GM12891 (cell line): Measurements from ENCODE around the gene FIZ1.

Source experiments
- POLR2A ChIP-seq: IDR thresholded peaks from 2 replicates; pipeline ENCODE4 v1.6.1; 2011; ENCODE audit warnings: low read depth, low read length, control low read depth
- POLR2AphosphoS5 ChIP-seq: IDR thresholded peaks from 2 replicates; pipeline ENCODE4 v1.6.1; 2011; ENCODE audit warnings: low read depth, low read length, control low read depth
- SPI1 ChIP-seq: IDR thresholded peaks from 2 replicates; pipeline ENCODE4 v1.6.1; 2011; ENCODE audit warnings: low read depth, low read length, control low read depth
- TAF1 ChIP-seq: IDR thresholded peaks from 2 replicates; pipeline ENCODE4 v1.6.1; 2011; ENCODE audit warnings: low read depth, low read length, control low read depth

- TF ChIP-seq POLR2A (no peak), POLR2AphosphoS5 (no peak), TAF1 (no peak), SPI1 (no peak)
These were observed 36.0 kb downstream of the FIZ1 start for GRCh38 chr19:55563261-55563690.
